Prostate gland (tissue), 2 donors: ENCODE data around the gene BCAS3.

ENCODE experiments used
- POLR2AphosphoS5 ChIP-seq: sonication (generic); formaldehyde crosslinking; IDR thresholded peaks from one replicate; pipeline ENCODE4 v1.6.1; 2017; ENCODE audit warnings: antibody characterized with exemption
- TF ChIP-seq, protein P1 (sequence below), 4 experiments: fragments of 200-600 bp in 2 of 4; fragments of 450-650 bp in 2 of 4; sonication (generic) in 2 of 4; IDR thresholded peaks; 1 replicate in 3 of 4; 2 replicates in 1 of 4; pipeline ENCODE4 v1.5.1; 2016 to 2019; ENCODE audit warnings: antibody characterized with exemption in 4 of 4, mild to moderate bottlenecking in 2 of 4, moderate library complexity in 2 of 4

GRCh38 chr17:60749050-60749449 is 71.4 kb downstream of the BCAS3 start:
- TF ChIP-seq, protein P1, sequence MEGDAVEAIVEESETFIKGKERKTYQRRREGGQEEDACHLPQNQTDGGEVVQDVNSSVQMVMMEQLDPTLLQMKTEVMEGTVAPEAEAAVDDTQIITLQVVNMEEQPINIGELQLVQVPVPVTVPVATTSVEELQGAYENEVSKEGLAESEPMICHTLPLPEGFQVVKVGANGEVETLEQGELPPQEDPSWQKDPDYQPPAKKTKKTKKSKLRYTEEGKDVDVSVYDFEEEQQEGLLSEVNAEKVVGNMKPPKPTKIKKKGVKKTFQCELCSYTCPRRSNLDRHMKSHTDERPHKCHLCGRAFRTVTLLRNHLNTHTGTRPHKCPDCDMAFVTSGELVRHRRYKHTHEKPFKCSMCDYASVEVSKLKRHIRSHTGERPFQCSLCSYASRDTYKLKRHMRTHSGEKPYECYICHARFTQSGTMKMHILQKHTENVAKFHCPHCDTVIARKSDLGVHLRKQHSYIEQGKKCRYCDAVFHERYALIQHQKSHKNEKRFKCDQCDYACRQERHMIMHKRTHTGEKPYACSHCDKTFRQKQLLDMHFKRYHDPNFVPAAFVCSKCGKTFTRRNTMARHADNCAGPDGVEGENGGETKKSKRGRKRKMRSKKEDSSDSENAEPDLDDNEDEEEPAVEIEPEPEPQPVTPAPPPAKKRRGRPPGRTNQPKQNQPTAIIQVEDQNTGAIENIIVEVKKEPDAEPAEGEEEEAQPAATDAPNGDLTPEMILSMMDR (IDR thresholded peaks at IDR 0.05): no peak
- TF ChIP-seq POLR2AphosphoS5: no peak
